H9 (cell line): Measurements from ENCODE around the gene LTF. TPM values are rescaled to one million over a fixed set of nuclear protein-coding genes. Genes with fewer than 3 reads are reported as not detected.
A peak's percentile ranks its signal among the peaks of the same experiment; 100 is the strongest.

ENCODE experiments used
- DNase-seq: peaks from one replicate; pipeline ENCODE4 v3.0.0-alpha.2; 2017
- H2AFZ ChIP-seq: one replicate; pipeline ENCODE4 v1.6.1; 2013; ENCODE audit warnings: mild to moderate bottlenecking, low read length, control low read depth, moderate library complexity
- H2AK5ac ChIP-seq: 2 replicates; pipeline ENCODE4 v1.6.1; 2013; ENCODE audit warnings: low read length, control low read depth, mixed read lengths; ENCODE audit not compliant: insufficient read length
- H2BK120ac ChIP-seq: one replicate; pipeline ENCODE4 v1.6.1; 2013; ENCODE audit warnings: low read depth, mild to moderate bottlenecking, low read length, control low read depth, inconsistent platforms; ENCODE audit not compliant: poor library complexity, severe bottlenecking
- H2BK12ac ChIP-seq: 2 replicates; pipeline ENCODE4 v1.6.1; 2013; ENCODE audit warnings: low read length, control low read depth, mixed read lengths, low read depth; ENCODE audit not compliant: insufficient read length
- H2BK15ac ChIP-seq: 2 replicates; pipeline ENCODE4 v1.6.1; 2013; ENCODE audit warnings: low read depth, low read length, control low read depth
- H2BK20ac ChIP-seq: one replicate; pipeline ENCODE4 v1.6.1; 2013; ENCODE audit warnings: low read depth, mild to moderate bottlenecking, low read length, control low read depth, inconsistent platforms; ENCODE audit not compliant: poor library complexity, severe bottlenecking
- H2BK5ac ChIP-seq: 2 replicates; pipeline ENCODE4 v1.6.1; 2013; ENCODE audit warnings: low read length, control low read depth, mixed read lengths; ENCODE audit not compliant: insufficient read length
- H3K14ac ChIP-seq: 2 replicates; pipeline ENCODE4 v1.6.1; 2013; ENCODE audit warnings: low read length, control low read depth; ENCODE audit not compliant: insufficient read depth
- H3K18ac ChIP-seq: 2 replicates; pipeline ENCODE4 v1.6.1; 2013; ENCODE audit warnings: low read depth, mild to moderate bottlenecking, mixed read lengths, low read length, control low read depth; ENCODE audit not compliant: insufficient read length
- H3K23ac ChIP-seq: 2 replicates; pipeline ENCODE4 v1.6.1; 2013; ENCODE audit warnings: low read length, control low read depth, mixed read lengths, low read depth; ENCODE audit not compliant: insufficient read length
- H3K23me2 ChIP-seq: 2 replicates; pipeline ENCODE4 v1.6.1; 2013; ENCODE audit warnings: low read depth, mild to moderate bottlenecking, mixed read lengths, low read length, control low read depth; ENCODE audit not compliant: insufficient read length, poor library complexity, severe bottlenecking
- H3K27ac ChIP-seq: 2 replicates; pipeline ENCODE4 v1.5.1; 2013; ENCODE audit warnings: low read length, control low read depth, mixed read lengths, low read depth; ENCODE audit not compliant: insufficient read length
- H3K27me3 ChIP-seq: 2 replicates; pipeline ENCODE4 v1.6.1; 2013; ENCODE audit warnings: low read length, control low read depth, inconsistent platforms; ENCODE audit not compliant: insufficient read depth
- H3K4ac ChIP-seq: 2 replicates; pipeline ENCODE4 v1.6.1; 2013; ENCODE audit warnings: low read depth, mild to moderate bottlenecking, control low read depth, inconsistent platforms, low read length, moderate library complexity
- H3K4me1 ChIP-seq: 2 replicates; pipeline ENCODE4 v1.6.1; 2013; ENCODE audit warnings: low read length, control low read depth, inconsistent platforms; ENCODE audit not compliant: insufficient read depth
- H3K4me2 ChIP-seq: 2 replicates; pipeline ENCODE4 v1.6.1; 2013; ENCODE audit warnings: low read length, control low read depth, mixed read lengths; ENCODE audit not compliant: insufficient read length, insufficient read depth
- H3K56ac ChIP-seq: 2 replicates; pipeline ENCODE4 v1.6.1; 2013; ENCODE audit warnings: low read depth, mild to moderate bottlenecking, mixed read lengths, low read length, control low read depth; ENCODE audit not compliant: insufficient read length
- H3K79me1 ChIP-seq: 2 replicates; pipeline ENCODE4 v1.6.1; 2013; ENCODE audit warnings: low read depth, mild to moderate bottlenecking, moderate library complexity, low read length, control low read depth, inconsistent platforms; ENCODE audit not compliant: insufficient read depth, poor library complexity, severe bottlenecking
- H3K79me2 ChIP-seq: 2 replicates; pipeline ENCODE4 v1.6.1; 2013; ENCODE audit warnings: low read length, control low read depth, inconsistent platforms; ENCODE audit not compliant: insufficient read depth
- H3K9ac ChIP-seq: 2 replicates; pipeline ENCODE4 v1.6.1; 2013; ENCODE audit warnings: low read length, control low read depth, mixed read lengths; ENCODE audit not compliant: insufficient read length; ENCODE audit errors: extremely low read depth
- H3K9me3 ChIP-seq: one replicate; pipeline ENCODE4 v1.6.1; 2013; ENCODE audit warnings: low read depth, low read length, inconsistent platforms; ENCODE audit not compliant: control insufficient read depth
- H3T11ph ChIP-seq: one replicate; pipeline ENCODE4 v1.6.1; 2013; ENCODE audit warnings: mild to moderate bottlenecking, low read length, control low read depth, inconsistent platforms
- H4K20me1 ChIP-seq: one replicate; pipeline ENCODE4 v1.6.1; 2013; ENCODE audit not compliant: control insufficient read depth, insufficient read length, insufficient read depth
- H4K5ac ChIP-seq: 2 replicates; pipeline ENCODE4 v1.6.1; 2013; ENCODE audit warnings: low read depth, mild to moderate bottlenecking, mixed read lengths, low read length, control low read depth; ENCODE audit not compliant: insufficient read length
- H4K8ac ChIP-seq: replicated peaks from 2 replicates; pipeline ENCODE4 v1.6.1; 2013; ENCODE audit warnings: low read length, control low read depth, mixed read lengths, low read depth; ENCODE audit not compliant: insufficient read length
- H4K91ac ChIP-seq: 2 replicates; pipeline ENCODE4 v1.6.1; 2013; ENCODE audit warnings: low read depth, mild to moderate bottlenecking, moderate library complexity, mixed read lengths, low read length, control low read depth; ENCODE audit not compliant: insufficient read length
- H3K27ac Mint-ChIP-seq, 3 experiments: 2 replicates in 2 of 3; 3 replicates in 1 of 3; pipeline ENCODE4 v1.8.0; 2020 to 2021; ENCODE audit warnings: mixed read lengths in 3 of 3, mild to moderate bottlenecking in 1 of 3, moderate library complexity in 1 of 3
- H3K27me3 Mint-ChIP-seq: 2 replicates; pipeline ENCODE4 v1.8.0; 2021; ENCODE audit warnings: low read depth, mild to moderate bottlenecking, moderate library complexity, mixed read lengths
- H3K36me3 Mint-ChIP-seq, 3 experiments: 2 replicates in 2 of 3; 3 replicates in 1 of 3; pipeline ENCODE4 v1.8.0; 2020 to 2021; ENCODE audit warnings: low read depth in 3 of 3, mixed read lengths in 3 of 3; ENCODE audit not compliant: insufficient read depth in 1 of 3
- H3K4me1 Mint-ChIP-seq, 2 experiments: 2 replicates each; pipeline ENCODE4 v1.8.0; 2020; ENCODE audit warnings: mixed read lengths in 2 of 2
- H3K4me3 Mint-ChIP-seq, 2 experiments: 2 replicates in 1 of 2; 3 replicates in 1 of 2; pipeline ENCODE4 v1.8.0; 2020 to 2021; ENCODE audit warnings: mild to moderate bottlenecking in 2 of 2, mixed read lengths in 2 of 2, moderate library complexity in 1 of 2
- H3K9me3 Mint-ChIP-seq, 2 experiments: 2 replicates in 1 of 2; 3 replicates in 1 of 2; pipeline ENCODE4 v1.8.0; 2020; ENCODE audit warnings: mild to moderate bottlenecking in 2 of 2, mixed read lengths in 2 of 2, moderate library complexity in 1 of 2
- WGBS: extraction: QIAGEN DNeasy Blood & Tissue Kit; methylation state at CpG from one replicate; pipeline ENCODE4 v1.1.7; 2013; ENCODE audit warnings: missing lambda C conversion rate, low lambda C conversion rate, mixed read lengths; ENCODE audit not compliant: insufficient read length; ENCODE audit errors: extremely low coverage; 5-methylcytosine and 5-hydroxymethylcytosine counted together
- total RNA-seq: library from RNA; stranded (reverse); gene quantifications from 2 replicates; pipeline ENCODE4 v1.2.1, GENCODE V29; 2021
- TF ChIP-seq, protein P1 (sequence below): fragments of 200-600 bp; sonication (generic); conservative IDR thresholded peaks from 3 replicates; pipeline ENCODE4 v1.8.0; 2021; ENCODE audit warnings: antibody characterized with exemption, mild to moderate bottlenecking

LTF gene
- total RNA-seq, 1 experiment from 2014 or later: not detected

DNA sequence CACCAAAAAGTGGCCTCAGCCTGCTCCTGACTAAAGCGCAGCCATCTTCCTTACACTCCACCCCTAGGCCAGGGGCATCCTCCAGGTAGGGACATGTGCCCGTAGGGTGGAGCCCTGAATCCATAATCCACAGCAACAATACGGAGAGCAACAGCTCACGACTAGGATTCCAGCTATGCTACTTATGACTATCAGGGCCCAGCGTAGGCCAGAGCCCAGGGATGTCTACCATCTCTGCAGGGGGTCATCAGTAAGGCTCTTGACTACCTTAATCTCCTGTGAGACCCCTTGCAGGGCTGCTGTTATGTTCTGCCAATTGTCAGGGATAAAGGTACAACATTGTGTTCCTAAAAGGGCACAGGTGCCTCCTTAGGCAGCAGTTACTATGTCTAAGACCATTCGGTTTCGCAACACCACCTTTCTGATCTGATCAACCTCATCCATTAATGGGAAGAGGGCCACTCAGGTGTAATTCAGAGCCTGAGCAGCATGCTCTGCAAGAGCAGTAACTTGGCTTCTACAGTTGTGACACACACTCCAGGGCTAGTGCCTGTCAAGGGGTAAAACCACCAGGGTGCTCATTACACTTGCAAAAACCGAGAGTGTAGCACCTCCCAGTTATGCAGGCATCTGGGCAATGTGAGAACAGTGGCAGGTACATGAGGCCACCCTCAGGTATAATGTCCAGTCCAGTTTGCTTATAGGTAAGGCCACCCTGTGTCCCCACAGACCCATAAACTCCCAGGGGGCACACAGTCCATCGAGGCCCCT, 46.7 kb downstream of the LTF start:
- no peaks in the 10 kb centered on the region; a peak in 1 of 5 replicates for H3K9me3 Mint-ChIP-seq

More for the DNA sequence above, 46.7 kb downstream of the LTF start:
- no peaks in the 10 kb centered on the region for H3K79me1 ChIP-seq
- no peak overlapping the region for H3K14ac ChIP-seq
- Mint-ChIP-seq H3K27me3 (no peaks in the 10 kb centered on the region), H3K27ac (peak overlapping the region in 1 of 3 experiments; percentile 37; a peak in 1 of 7 replicates), H3K4me3 (no peak overlapping the region), H3K36me3 (no peaks in the 10 kb centered on the region), H3K4me1 (peaks cover 20% of the 10 kb centered on the region in 2 experiments)
- no peak overlapping the region for H2BK15ac ChIP-seq
- no peaks in the 10 kb centered on the region for H3K79me2 ChIP-seq
- no peak overlapping the region for H2AFZ ChIP-seq
- H4K20me1 ChIP-seq: no peaks in the 10 kb centered on the region
- H3K4me2 ChIP-seq: no peak overlapping the region
- no peaks in the 10 kb centered on the region for H3K23me2 ChIP-seq
- no peak overlapping the region for H3K9ac ChIP-seq
- peaks cover 4% of the 10 kb centered on the region; the same call in 1 of the 2 replicates for H3K4me1 ChIP-seq
- H4K5ac ChIP-seq: no peak overlapping the region
- H3K18ac ChIP-seq: no peak overlapping the region
- no peaks in the 10 kb centered on the region for H3K27me3 ChIP-seq
- TF ChIP-seq, protein P1, sequence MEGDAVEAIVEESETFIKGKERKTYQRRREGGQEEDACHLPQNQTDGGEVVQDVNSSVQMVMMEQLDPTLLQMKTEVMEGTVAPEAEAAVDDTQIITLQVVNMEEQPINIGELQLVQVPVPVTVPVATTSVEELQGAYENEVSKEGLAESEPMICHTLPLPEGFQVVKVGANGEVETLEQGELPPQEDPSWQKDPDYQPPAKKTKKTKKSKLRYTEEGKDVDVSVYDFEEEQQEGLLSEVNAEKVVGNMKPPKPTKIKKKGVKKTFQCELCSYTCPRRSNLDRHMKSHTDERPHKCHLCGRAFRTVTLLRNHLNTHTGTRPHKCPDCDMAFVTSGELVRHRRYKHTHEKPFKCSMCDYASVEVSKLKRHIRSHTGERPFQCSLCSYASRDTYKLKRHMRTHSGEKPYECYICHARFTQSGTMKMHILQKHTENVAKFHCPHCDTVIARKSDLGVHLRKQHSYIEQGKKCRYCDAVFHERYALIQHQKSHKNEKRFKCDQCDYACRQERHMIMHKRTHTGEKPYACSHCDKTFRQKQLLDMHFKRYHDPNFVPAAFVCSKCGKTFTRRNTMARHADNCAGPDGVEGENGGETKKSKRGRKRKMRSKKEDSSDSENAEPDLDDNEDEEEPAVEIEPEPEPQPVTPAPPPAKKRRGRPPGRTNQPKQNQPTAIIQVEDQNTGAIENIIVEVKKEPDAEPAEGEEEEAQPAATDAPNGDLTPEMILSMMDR: no peak
- peak; percentile 46 for DNase-seq
- H3K9me3 ChIP-seq: no peaks in the 10 kb centered on the region
- H4K8ac ChIP-seq: no peak overlapping the region
- no peak overlapping the region for H3K23ac ChIP-seq
- no peak overlapping the region for H3K27ac ChIP-seq
- no peak overlapping the region for H3K56ac ChIP-seq
- H2BK5ac ChIP-seq: no peak overlapping the region
- H3T11ph ChIP-seq: no peak overlapping the region
- no peak overlapping the region for H2BK12ac ChIP-seq
- no peak overlapping the region for H2AK5ac ChIP-seq
- H4K91ac ChIP-seq: no peak overlapping the region
- WGBS: no CpG with 5 or more reads among the region's 9 CpGs
- H2BK120ac ChIP-seq: no peak overlapping the region
- no peak overlapping the region for H3K4ac ChIP-seq
- no peak overlapping the region for H2BK20ac ChIP-seq
